AG09319 (cell line): Measurements from ENCODE around the gene SF3B2.

ENCODE experiments used
- DNase-seq: peaks from one replicate; pipeline ENCODE4 v3.0.0-alpha.2; 2010; ENCODE audit warnings: low read depth; ENCODE audit errors: extremely low read depth
- CTCF ChIP-seq: IDR thresholded peaks from 2 replicates; pipeline ENCODE4 v1.5.1; 2011; ENCODE audit warnings: low read depth, mild to moderate bottlenecking, inconsistent platforms, low read length, moderate library complexity

Gene SF3B2

DNA sequence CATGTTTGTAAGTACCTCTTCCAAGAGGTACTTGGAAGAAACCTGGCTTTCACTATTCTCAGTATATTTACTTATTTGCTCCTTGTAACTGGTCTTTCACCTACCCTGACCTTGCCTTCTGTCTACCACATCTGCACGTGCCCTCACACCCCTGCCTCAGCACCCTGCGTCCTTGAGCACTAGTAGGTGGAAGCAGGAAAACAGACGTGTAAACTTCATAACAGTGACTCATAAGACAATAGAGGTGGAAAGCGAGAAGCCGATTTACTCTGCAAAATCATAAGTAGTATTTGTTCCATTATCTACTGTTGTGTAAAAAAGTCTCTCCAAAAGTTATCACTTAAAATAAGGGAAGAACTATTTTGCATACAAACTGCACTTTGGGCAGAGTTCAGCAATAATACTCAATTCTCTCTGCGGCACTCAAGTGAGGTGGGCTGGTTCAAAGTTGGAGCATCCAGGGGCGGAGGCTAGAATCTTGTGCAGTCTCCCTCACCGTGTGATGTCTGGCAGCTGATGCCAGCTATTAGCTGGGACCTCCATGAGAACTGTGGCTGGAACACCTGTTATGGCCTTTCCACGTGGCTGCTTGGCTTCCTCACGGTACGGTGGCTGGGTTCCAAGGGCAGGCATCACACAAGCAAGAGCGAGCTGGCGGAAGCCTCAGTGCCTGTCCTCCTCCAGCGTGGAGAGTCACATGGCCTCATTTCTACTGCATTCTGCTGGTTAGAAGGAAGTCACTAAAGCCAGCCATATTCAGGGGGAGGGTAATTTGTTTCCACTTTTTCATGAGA is 48.3 kb downstream of the SF3B2 start:
- DNase-seq, result no peak
- TF ChIP-seq CTCF, result no peak

DNA sequence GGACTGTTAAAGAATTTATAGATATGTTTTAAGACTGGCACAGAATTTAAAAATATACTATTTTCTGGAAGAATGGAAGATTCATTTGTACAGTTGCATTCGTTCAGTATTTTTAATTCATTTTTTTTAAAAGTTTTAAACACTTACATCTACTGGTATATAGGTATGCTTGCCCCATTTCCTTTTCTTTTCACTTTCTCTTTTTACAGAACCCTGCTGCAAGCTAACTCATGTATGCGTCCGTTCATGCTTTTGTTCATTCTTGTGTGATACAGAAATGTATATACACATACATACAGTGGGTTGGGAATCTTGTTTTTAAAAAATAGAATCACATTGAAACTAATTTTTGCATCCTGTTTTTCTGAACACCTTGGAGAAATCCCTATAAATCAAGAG is 48.9 kb downstream of the SF3B2 start:
- DNase-seq, result no peak
- no peak for TF ChIP-seq CTCF

DNA sequence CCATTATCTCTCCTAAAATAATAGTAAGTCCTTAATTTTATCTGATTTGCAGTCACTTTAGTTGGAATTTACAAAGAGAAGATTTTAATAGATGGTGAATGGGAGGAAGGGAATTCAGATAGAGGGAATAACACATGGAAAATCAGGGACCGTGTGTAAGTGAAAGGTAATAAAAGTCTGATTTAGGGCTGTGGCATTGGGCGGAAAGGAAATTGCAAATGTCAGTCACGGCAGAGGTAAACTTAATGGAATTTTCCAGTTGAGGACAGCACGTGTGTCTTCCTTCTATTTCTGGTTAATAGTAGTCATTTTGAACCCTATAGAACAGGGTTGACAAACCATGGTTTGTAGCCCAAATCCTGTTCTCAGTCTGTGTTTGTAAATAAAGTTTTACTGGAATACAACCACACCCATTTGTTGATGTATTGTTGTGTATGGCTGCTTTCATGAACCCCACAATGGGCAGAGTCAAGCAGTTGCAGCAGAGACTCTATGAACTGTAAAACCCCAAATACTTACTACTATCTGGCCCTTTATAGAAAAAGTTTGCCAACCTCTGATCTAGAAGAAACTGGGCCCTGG is 52.0 kb downstream of the SF3B2 start:
- no peak for TF ChIP-seq CTCF
- no peak for DNase-seq

DNA sequence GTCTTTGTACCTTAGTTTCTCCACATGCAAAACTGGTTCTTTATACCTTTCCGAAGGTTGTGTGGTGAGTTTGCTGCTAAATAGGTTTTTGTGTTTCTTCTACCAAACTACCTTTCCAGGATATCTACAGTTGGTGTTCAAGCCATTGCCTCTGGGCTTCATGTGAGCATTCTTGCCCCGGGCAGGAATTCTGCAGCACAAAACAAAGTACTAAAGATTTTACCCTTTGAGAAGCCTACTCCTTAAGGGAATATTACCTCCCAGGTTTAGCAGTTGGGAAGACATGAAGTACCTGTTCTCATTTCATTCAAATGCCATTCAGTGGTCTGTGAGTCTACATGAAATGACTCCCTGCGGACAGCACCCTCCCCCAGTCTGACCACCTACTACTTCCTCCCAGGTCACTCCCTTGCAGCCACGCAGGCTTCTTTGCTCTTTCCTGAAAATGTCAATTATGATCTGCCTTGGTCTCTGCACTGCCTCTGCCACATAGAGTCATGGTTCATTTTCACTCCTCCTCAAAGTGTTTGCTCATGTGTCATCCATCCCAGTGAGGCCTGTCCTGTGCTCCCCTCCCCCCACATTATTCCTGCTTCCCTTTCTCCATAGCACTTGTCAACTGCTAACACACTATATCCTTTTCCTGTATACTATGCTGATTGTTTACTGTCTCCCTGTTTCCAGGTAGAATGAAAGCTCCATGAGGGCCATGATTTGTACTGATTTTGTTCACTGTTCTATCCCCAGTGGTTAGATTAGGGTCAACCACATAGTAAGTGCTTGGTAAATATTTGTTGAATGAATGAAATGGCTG is 54.8 kb downstream of the SF3B2 start:
- no peak for TF ChIP-seq CTCF
- no peak for DNase-seq

DNA sequence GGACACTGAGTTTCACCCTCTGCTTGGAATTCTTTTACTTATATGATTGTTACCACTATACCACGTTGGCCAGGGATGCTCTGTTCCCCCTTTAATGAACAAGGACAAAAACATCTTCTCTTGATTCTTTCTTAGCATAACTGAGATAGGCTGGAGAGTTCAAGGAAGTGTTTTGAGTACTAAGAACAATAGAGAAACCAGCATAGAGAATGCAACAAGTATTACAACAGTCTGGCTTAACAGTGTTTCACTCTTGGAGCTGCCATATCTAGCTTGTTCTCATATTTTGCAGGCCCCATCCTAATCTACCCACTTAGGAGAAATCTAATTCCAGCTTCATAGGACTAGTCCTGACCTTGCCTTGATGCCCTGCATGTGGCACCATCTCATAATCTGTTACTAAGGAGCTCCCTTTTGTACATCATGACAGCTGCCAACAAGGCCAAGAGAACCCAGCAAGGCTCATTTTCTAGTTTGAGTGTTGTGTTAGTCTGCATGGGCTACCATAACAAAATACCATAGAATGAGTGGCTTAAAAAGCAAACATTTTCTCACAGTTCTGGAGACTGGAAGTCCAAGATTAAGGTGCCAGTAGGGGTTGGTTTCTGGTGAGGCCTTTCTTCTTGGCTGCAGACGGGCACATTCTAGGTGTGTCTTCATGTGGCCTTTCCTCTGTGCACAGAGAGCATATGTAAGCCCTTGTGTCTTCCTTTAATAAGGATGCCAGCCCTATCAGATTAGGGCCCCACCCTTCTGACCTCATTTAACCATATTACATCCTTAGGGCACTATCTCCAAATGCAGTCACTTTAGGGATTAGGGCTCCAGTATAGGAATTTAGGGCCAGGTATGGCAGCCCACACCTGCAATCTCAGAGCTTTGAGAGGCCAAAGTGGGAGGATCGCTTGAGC is 55.7 kb downstream of the SF3B2 start:
- DNase-seq, result no peak
- TF ChIP-seq CTCF, result no peak

DNA sequence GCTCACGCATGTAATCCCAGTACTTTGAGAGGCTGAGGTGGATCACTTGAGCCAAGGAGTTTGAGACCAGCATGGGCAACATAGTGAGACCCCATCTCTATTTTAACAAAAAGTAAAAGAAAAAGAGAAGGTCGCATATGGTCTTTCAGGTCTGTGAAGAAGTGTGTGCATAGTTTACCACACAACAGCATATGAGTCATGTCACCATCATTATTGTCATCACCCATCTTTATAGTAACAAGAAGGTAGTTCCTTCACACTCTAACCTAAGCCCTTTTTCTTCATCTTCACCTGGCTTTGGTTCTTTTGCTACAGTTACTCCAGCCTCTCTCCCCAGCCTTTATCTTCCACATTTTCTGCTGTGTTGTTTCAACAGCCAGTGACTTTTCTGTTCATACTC is 57.1 kb downstream of the SF3B2 start:
- no peak for TF ChIP-seq CTCF

More for the DNA sequence above, 57.1 kb downstream of the SF3B2 start:
- no peak for DNase-seq
